SU-DHL-6 (cell line): ENCODE measurements around the gene CAMK2D.

Source experiments
- H2AFZ ChIP-seq: fragments of 200-600 bp; sonication (generic); 2 replicates; pipeline ENCODE4 v1.6.1; 2014; ENCODE audit warnings: low read depth, mild to moderate bottlenecking, moderate library complexity, mixed read lengths, antibody characterized with exemption, low read length; ENCODE audit not compliant: severe bottlenecking
- H3F3A ChIP-seq: fragments of 200-600 bp; shearing (Covaris generic); 2 replicates; pipeline ENCODE4 v1.6.0; 2016; ENCODE audit warnings: antibody characterized with exemption, mild to moderate bottlenecking; ENCODE audit not compliant: insufficient read depth
- H3K27ac ChIP-seq: fragments of 200-600 bp; sonication (generic); 2 replicates; pipeline ENCODE4 v1.5.1; 2016; ENCODE audit warnings: low read depth, mild to moderate bottlenecking, low read length, moderate library complexity, mixed read lengths
- H3K27me3 ChIP-seq: fragments of 200-600 bp; sonication (generic), shearing (Covaris generic); 2 replicates; pipeline ENCODE4 v1.6.0; 2014; ENCODE audit warnings: mild to moderate bottlenecking, low read length
- H3K36me3 ChIP-seq: fragments of 200-600 bp; sonication (generic); 2 replicates; pipeline ENCODE4 v1.6.1; 2014; ENCODE audit warnings: mild to moderate bottlenecking, low read length, mixed read lengths
- H3K4me2 ChIP-seq: fragments of 300-600, 200-600 bp; shearing (Covaris generic), sonication (generic); 2 replicates; pipeline ENCODE4 v1.6.0; 2014; ENCODE audit warnings: low read length, low read depth, mild to moderate bottlenecking; ENCODE audit not compliant: poor library complexity, severe bottlenecking
- H3K4me3 ChIP-seq: fragments of 200-600 bp; sonication (generic); 2 replicates; pipeline ENCODE4 v1.5.1; 2014; ENCODE audit warnings: antibody characterized with exemption, low read length, mild to moderate bottlenecking, mixed read lengths; ENCODE audit not compliant: insufficient read depth, poor library complexity, severe bottlenecking
- H3K79me2 ChIP-seq: fragments of 200-600 bp; sonication (generic); 2 replicates; pipeline ENCODE4 v1.6.1; 2014; ENCODE audit warnings: mild to moderate bottlenecking, low read length, moderate library complexity; ENCODE audit not compliant: insufficient read depth
- H3K9ac ChIP-seq: fragments of 200-600 bp; sonication (generic); 2 replicates; pipeline ENCODE4 v1.7.0; 2014; ENCODE audit warnings: mild to moderate bottlenecking, low read length
- H3K9me2 ChIP-seq: fragments of 200-600 bp; sonication (generic); replicated peaks from 2 replicates; pipeline ENCODE4 v1.6.1; 2014; ENCODE audit warnings: low read length; ENCODE audit not compliant: insufficient read depth
- H3K9me3 ChIP-seq: fragments of 200-600 bp; sonication (generic); 2 replicates; pipeline ENCODE4 v1.6.1; 2014; ENCODE audit warnings: low read length, mixed read lengths; ENCODE audit not compliant: insufficient read depth
- H4K20me1 ChIP-seq: fragments of 200-600 bp; sonication (generic); 2 replicates; pipeline ENCODE4 v1.6.1; 2014; ENCODE audit warnings: low read depth, mild to moderate bottlenecking, antibody characterized with exemption, low read length, moderate library complexity, mixed read lengths
- EZH2phosphoT487 ChIP-seq: fragments of 200-600 bp; sonication (generic), shearing (Covaris generic); conservative IDR thresholded peaks from 2 replicates; pipeline ENCODE4 v1.6.1; 2018; ENCODE audit warnings: mild to moderate bottlenecking, antibody characterized with exemption, low read length, moderate library complexity, mixed read lengths
- TF ChIP-seq, protein P1 (sequence below): fragments of 200-600 bp; sonication (generic); IDR thresholded peaks from one replicate; pipeline ENCODE4 v1.5.1; 2017; ENCODE audit warnings: antibody characterized with exemption, mild to moderate bottlenecking, low read length, moderate library complexity; ENCODE audit not compliant: insufficient read depth, poor library complexity, severe bottlenecking

CAMK2D gene

DNA sequence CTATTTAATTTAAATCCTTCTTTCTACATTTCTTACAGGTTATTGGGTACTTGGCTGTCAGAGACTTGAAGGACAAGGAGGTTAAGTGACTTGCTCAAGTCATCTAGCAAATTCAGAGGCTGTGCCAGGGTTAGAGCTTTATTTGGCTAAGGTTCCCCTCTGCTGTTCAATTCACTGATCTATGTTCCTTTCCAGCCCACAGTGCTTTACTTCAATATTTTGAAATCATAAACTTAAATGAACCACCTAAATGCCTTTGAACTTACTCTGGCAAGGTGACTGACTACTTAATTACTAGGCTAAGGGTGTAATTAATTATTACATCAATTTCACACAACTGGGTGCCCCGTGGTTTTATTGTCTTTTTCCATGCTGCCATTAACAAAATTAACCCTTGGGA is 288.7 kb downstream of the CAMK2D start:
- H3K27me3 ChIP-seq: no peaks in the 10 kb centered on the region
- H3K9ac ChIP-seq: no peak overlapping the region
- H3F3A ChIP-seq: no peaks in the 10 kb centered on the region
- H3K79me2 ChIP-seq: no peaks in the 10 kb centered on the region
- no peak overlapping the region for H3K4me3 ChIP-seq
- H3K9me2 ChIP-seq: no peaks in the 10 kb centered on the region
- no peak overlapping the region for H3K27ac ChIP-seq
- H2AFZ ChIP-seq: no peak overlapping the region
- no peaks in the 10 kb centered on the region for H3K9me3 ChIP-seq
- no peak for TF ChIP-seq EZH2phosphoT487
- TF ChIP-seq, protein P1, sequence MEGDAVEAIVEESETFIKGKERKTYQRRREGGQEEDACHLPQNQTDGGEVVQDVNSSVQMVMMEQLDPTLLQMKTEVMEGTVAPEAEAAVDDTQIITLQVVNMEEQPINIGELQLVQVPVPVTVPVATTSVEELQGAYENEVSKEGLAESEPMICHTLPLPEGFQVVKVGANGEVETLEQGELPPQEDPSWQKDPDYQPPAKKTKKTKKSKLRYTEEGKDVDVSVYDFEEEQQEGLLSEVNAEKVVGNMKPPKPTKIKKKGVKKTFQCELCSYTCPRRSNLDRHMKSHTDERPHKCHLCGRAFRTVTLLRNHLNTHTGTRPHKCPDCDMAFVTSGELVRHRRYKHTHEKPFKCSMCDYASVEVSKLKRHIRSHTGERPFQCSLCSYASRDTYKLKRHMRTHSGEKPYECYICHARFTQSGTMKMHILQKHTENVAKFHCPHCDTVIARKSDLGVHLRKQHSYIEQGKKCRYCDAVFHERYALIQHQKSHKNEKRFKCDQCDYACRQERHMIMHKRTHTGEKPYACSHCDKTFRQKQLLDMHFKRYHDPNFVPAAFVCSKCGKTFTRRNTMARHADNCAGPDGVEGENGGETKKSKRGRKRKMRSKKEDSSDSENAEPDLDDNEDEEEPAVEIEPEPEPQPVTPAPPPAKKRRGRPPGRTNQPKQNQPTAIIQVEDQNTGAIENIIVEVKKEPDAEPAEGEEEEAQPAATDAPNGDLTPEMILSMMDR: no peak
- H3K4me2 ChIP-seq: no peak overlapping the region
- H4K20me1 ChIP-seq: no peaks in the 10 kb centered on the region
- H3K36me3 ChIP-seq: no peaks in the 10 kb centered on the region

DNA sequence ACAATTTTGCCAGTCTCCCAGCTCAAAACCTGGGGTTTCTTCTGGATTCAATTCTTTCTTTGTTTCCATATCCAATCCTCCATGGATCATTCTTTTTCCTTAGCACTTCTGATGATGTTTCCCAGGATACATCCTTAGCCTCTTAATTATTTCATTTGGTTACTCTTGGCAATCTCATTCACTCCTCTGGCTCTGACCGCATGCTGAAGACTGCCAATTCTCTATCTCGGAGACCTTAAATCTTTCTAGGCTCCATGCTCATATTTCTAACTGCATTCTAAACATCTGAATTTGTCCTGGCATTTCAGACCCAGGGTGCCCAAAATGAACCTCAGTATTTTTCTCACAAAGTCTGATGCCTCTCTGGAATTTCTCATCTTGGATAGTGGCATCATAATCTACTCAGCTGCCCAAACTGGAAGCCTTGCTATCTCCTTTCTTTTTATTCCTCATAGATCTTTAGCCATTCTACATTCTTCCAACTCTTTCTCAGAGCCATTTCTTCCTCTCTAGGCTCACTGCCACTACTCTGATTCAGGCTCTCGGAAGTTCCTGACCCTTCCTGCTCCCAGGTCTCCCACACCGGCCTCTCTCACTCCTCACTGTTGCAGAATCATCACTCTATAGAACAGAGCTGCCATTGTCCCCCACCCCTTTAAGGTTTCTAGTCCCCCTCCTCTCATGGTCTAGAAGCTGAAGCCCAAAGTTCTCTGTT is 290.2 kb downstream of the CAMK2D start:
- H3K9ac ChIP-seq: no peak overlapping the region
- no peaks in the 10 kb centered on the region for H3K36me3 ChIP-seq
- no peak overlapping the region for H3K4me3 ChIP-seq
- TF ChIP-seq, protein P1: no peak
- no peak for TF ChIP-seq EZH2phosphoT487
- no peaks in the 10 kb centered on the region for H3K9me3 ChIP-seq
- no peak overlapping the region for H3K4me2 ChIP-seq
- no peak overlapping the region for H3K27ac ChIP-seq
- H2AFZ ChIP-seq: no peak overlapping the region
- H3K79me2 ChIP-seq: no peaks in the 10 kb centered on the region
- no peaks in the 10 kb centered on the region for H3K9me2 ChIP-seq
- H3K27me3 ChIP-seq: no peaks in the 10 kb centered on the region
- no peaks in the 10 kb centered on the region for H4K20me1 ChIP-seq
- no peaks in the 10 kb centered on the region for H3F3A ChIP-seq

DNA sequence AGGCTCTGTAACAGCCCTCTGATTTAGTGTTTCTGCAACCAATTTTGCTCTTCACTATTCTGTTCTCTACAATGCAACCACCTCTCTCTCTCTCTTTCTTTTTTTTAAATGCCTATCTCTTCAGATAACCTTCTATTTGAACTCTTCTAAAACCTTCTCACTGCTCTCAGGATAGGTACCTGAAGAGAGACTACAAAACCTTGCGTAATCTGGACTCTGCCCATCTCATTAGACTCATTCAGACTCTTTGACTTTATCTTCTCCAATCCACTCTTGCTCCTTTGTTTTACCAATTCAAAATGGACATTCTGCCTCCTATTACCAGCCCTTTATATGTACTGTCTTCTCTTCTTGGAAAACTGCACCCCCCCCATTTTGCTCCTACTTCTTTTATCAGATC is 291.6 kb downstream of the CAMK2D start:
- Histone ChIP-seq H2AFZ (no peak overlapping the region), H3K4me2 (no peak overlapping the region), H3K9me2 (no peaks in the 10 kb centered on the region), H3F3A (no peaks in the 10 kb centered on the region), H4K20me1 (no peaks in the 10 kb centered on the region), H3K27ac (no peak overlapping the region), H3K27me3 (no peaks in the 10 kb centered on the region), H3K9ac (no peak overlapping the region), H3K9me3 (no peaks in the 10 kb centered on the region), H3K79me2 (no peaks in the 10 kb centered on the region), H3K4me3 (no peak overlapping the region), H3K36me3 (no peaks in the 10 kb centered on the region)
- TF ChIP-seq EZH2phosphoT487: no peak
- TF ChIP-seq, protein P1: no peak
